Activated naive CD4-positive, alpha-beta T cell treated with anti-CD3 and anti-CD28 coated beads, Interleukin-2, amount 10 ng/mL, durations not matched to agents 7 days and 5 days (primary cell): ENCODE measurements around the gene ALMS1.
"Not testable (repeated sequence)": the region's sequence is repeated elsewhere in the genome, so short reads cannot be mapped to it uniquely, and the experiment has no call there.

Experiments
- CTCF ChIA-PET: fragments of 350-600 bp; sonication (Branson Sonifier 250); formaldehyde crosslinking; loops from one replicate; lab custom pipeline; 2021; ENCODE audit warnings: antibody characterized with exemption; lab: Charles Lee
- DNase-seq: peaks from one replicate; pipeline ENCODE4 v3.0.0-alpha.2; 2020
- H3K27ac Mint-ChIP-seq: one replicate; pipeline ENCODE4 v1.8.0; 2021; ENCODE audit warnings: mild to moderate bottlenecking, moderate library complexity, mixed read lengths
- H3K27me3 Mint-ChIP-seq: one replicate; pipeline ENCODE4 v1.8.0; 2021; ENCODE audit warnings: mild to moderate bottlenecking, mixed read lengths
- H3K36me3 Mint-ChIP-seq: one replicate; pipeline ENCODE4 v1.8.0; 2021; ENCODE audit warnings: mixed read lengths
- H3K4me1 Mint-ChIP-seq: one replicate; pipeline ENCODE4 v1.8.0; 2021; ENCODE audit warnings: mixed read lengths
- H3K4me3 Mint-ChIP-seq: one replicate; pipeline ENCODE4 v1.8.0; 2021; ENCODE audit warnings: mild to moderate bottlenecking, moderate library complexity, mixed read lengths
- H3K9me3 Mint-ChIP-seq: one replicate; pipeline ENCODE4 v1.8.0; 2021; ENCODE audit warnings: mixed read lengths

Gene ALMS1

DNA sequence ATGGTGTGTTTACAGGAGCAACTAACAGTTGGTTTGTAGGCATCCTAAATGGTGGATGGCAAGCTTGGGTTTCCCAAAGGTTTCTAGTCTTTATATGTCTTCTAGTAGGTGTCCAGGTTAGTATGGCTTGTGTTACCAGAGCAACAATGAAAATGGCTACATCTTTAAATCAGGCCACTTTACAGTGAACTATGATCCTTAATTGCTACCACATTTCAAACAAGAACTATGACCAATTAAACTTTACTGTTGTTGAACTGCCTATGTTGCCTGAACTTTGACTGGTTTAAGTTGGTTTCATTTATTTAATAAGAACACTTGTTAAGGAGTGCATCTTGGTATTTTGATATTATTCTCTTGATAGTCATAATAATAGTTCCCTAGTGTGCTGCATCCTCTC is 251.3 kb downstream of the ALMS1 start:
- H3K27ac Mint-ChIP-seq, H3K36me3 Mint-ChIP-seq, H3K4me3 Mint-ChIP-seq, H3K4me1 Mint-ChIP-seq, DNase-seq, H3K9me3 Mint-ChIP-seq, CTCF ChIA-PET, H3K27me3 Mint-ChIP-seq: not testable (repeated sequence)

GRCh38 chr2:73638429-73638828 is 252.8 kb downstream of the ALMS1 start:
- H3K4me3 Mint-ChIP-seq = no peak overlapping the region
- no peak for DNase-seq
- H3K27me3 Mint-ChIP-seq = peaks cover 10% of the 10 kb centered on the region
- CTCF ChIA-PET = no interaction called here
- peaks cover 4% of the 10 kb centered on the region for H3K9me3 Mint-ChIP-seq
- no peak overlapping the region for H3K27ac Mint-ChIP-seq
- no peaks in the 10 kb centered on the region for H3K36me3 Mint-ChIP-seq
- no peaks in the 10 kb centered on the region for H3K4me1 Mint-ChIP-seq

GRCh38 chr2:73640511-73640911 is 254.9 kb downstream of the ALMS1 start:
- no peaks in the 10 kb centered on the region for H3K4me1 Mint-ChIP-seq
- CTCF ChIA-PET = no interaction called here

GRCh38 chr2:73640946-73641766 is 255.5 kb downstream of the ALMS1 start:
- DNase-seq = no peak
- CTCF ChIA-PET = no interaction called here
- Mint-ChIP-seq H3K27me3 (peaks cover 28% of the 10 kb centered on the region), H3K27ac (no peak overlapping the region), H3K9me3 (peaks cover 4% of the 10 kb centered on the region), H3K4me3 (no peak overlapping the region), H3K4me1 (no peaks in the 10 kb centered on the region), H3K36me3 (no peaks in the 10 kb centered on the region)

More at GRCh38 chr2:73640511-73640911, 254.9 kb downstream of the ALMS1 start:
- peaks cover 27% of the 10 kb centered on the region for H3K27me3 Mint-ChIP-seq
- DNase-seq = no peak
- H3K9me3 Mint-ChIP-seq = peaks cover 4% of the 10 kb centered on the region
- H3K4me3 Mint-ChIP-seq = no peak overlapping the region
- H3K36me3 Mint-ChIP-seq = no peaks in the 10 kb centered on the region
- H3K27ac Mint-ChIP-seq = no peak overlapping the region

GRCh38 chr2:73641767-73642062 is 256.1 kb downstream of the ALMS1 start:
- Mint-ChIP-seq H3K9me3 (peaks cover 4% of the 10 kb centered on the region), H3K27ac (no peak overlapping the region), H3K4me1 (no peaks in the 10 kb centered on the region), H3K36me3 (no peaks in the 10 kb centered on the region), H3K27me3 (peaks cover 33% of the 10 kb centered on the region), H3K4me3 (no peak overlapping the region)
- DNase-seq = no peak
- CTCF ChIA-PET = no interaction called here

DNA sequence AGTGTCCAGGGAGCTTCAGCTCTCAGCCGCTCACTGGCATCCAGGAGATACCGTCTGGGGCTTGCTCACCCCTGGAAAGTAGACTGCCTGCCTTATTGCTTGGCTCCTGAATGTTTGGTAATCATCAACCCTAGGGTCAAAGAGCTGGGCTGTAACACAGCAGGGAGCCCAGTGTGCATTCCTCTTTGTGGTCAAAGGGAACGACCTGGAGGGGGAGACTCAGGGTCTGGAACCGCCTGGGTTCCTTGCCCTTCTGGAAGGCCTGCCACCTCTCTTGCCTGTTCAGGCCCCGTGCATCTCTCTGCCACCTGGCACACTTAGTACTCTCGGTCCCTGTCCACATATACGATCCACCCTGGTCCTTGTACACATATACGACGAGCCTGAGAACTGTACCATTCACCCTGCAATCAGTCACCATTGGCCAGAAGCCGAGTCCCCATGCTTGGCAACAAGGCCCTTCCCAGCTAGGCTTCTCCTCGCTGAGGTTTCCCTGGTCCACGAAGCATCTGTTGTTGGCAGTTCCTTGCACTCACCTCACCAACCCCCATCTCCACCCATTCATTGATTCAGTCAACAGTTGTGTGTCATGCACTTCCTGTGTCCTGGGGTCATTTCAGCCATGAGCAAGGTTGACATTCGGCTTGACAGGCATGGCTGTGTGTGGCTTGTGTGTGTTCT is 256.8 kb downstream of the ALMS1 start, which contains the start of gene NAT8:
NAT8 (minus strand) TSS at position 85 of the 681 bp plus-strand sequence. CDS start 794 bp downstream, outside the sequence.
- peaks cover 4% of the 10 kb centered on the region for H3K9me3 Mint-ChIP-seq
- no peak within 1 kb of the TSS for H3K4me3 Mint-ChIP-seq
- no peaks in the 10 kb centered on the region for H3K4me1 Mint-ChIP-seq
- CTCF ChIA-PET = no interaction called here
- no peak within 1 kb of the TSS for H3K27ac Mint-ChIP-seq
- H3K36me3 Mint-ChIP-seq = no peaks in the 10 kb centered on the region
- peaks cover 36% of the 10 kb centered on the region for H3K27me3 Mint-ChIP-seq
- DNase-seq = no peak

DNA sequence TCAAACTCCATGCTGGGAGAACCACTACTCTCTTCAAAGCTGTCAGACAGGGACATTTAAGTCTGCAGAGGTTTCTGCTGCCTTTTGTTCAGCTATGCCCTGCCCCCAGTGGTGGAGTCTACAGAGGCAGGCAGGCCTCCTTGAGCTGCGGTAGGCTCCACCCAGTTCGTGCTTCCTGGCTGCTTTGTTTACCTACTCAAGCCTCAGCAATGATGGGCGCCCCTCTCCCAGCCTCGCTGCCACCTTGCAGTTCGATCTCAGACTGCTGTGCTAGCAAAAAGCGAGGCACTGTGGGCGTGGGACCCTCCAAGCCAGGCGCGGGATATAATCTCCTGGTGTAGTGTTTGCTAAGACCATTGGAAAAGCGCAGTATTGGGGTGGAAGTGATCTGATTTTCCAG is 262.1 kb downstream of the ALMS1 start:
- not testable (repeated sequence) for H3K36me3 Mint-ChIP-seq, DNase-seq, H3K9me3 Mint-ChIP-seq, H3K27ac Mint-ChIP-seq, H3K4me3 Mint-ChIP-seq, H3K4me1 Mint-ChIP-seq
- CTCF ChIA-PET = interaction anchor here (1.2 kb wide), 1 partner anchor 10 kb away, joined by 3 read pairs; no protein-coding TSS in a partner anchor
- H3K27me3 Mint-ChIP-seq = peaks cover 32% of the 10 kb centered on the region

GRCh38 chr2:73651591-73652230 is 266.1 kb downstream of the ALMS1 start:
- H3K36me3 Mint-ChIP-seq = no peaks in the 10 kb centered on the region
- DNase-seq = no peak
- no peak overlapping the region for H3K4me3 Mint-ChIP-seq
- no peaks in the 10 kb centered on the region for H3K9me3 Mint-ChIP-seq
- peaks cover 6% of the 10 kb centered on the region for H3K27me3 Mint-ChIP-seq
- H3K27ac Mint-ChIP-seq = no peak overlapping the region
- CTCF ChIA-PET = interaction anchor here (1.3 kb wide), 1 partner anchor 37 kb away, joined by 3 read pairs; no protein-coding TSS in a partner anchor
- no peaks in the 10 kb centered on the region for H3K4me1 Mint-ChIP-seq

GRCh38 chr2:73652348-73652747 is 266.7 kb downstream of the ALMS1 start:
- Mint-ChIP-seq H3K27ac (no peak overlapping the region), H3K9me3 (no peaks in the 10 kb centered on the region), H3K36me3 (no peaks in the 10 kb centered on the region), H3K4me1 (no peaks in the 10 kb centered on the region), H3K4me3 (no peak overlapping the region), H3K27me3 (peaks cover 3% of the 10 kb centered on the region)
- CTCF ChIA-PET = interaction anchor here (1.3 kb wide), 1 partner anchor 38 kb away, joined by 3 read pairs; no protein-coding TSS in a partner anchor
- DNase-seq = no peak

GRCh38 chr2:73654175-73654574 is 268.5 kb downstream of the ALMS1 start:
- H3K27ac Mint-ChIP-seq = no peak overlapping the region
- no peaks in the 10 kb centered on the region for H3K27me3 Mint-ChIP-seq
- no peak for DNase-seq

More at GRCh38 chr2:73654175-73654574, 268.5 kb downstream of the ALMS1 start:
- no peaks in the 10 kb centered on the region for H3K4me1 Mint-ChIP-seq
- no peak overlapping the region for H3K4me3 Mint-ChIP-seq
- H3K36me3 Mint-ChIP-seq = no peaks in the 10 kb centered on the region
- CTCF ChIA-PET = no interaction called here
- no peaks in the 10 kb centered on the region for H3K9me3 Mint-ChIP-seq
